Measurements from ENCODE around the gene XYLT1. TPM values are rescaled to one million over a fixed set of nuclear protein-coding genes. Genes with fewer than 3 reads are reported as not detected.

XYLT1 gene
- total RNA-seq, 1 donor from 2014 or later, result 27.3 TPM

DNA sequence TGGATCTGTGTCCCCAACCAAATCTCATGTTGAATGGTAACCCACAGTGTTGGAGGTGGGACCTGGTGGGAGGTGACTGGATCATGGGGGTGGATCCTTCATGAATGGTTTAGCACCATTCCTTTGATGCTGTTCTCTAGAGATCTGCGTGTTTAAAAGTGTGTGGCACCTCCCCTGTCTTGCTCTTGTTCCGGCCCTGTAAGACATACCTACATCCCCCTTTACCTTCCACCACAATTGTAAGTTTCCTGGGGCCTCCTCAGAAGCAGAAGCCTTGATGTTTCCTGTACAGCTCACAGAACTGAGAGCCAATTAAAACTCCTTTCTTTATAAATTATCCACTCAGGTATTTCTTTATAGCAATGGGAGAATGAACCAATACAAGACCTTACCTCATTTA lies 257.7 kb downstream of the XYLT1 start:
- Histone ChIP-seq H3K9me3 (no peaks in the 10 kb centered on the region), H3K36me3 (peaks cover 0 to 5% of the 10 kb centered on the region in 2 donors), H3K27me3 (no peaks in the 10 kb centered on the region), H3K4me1 (no peaks in the 10 kb centered on the region), H3K27ac (no peak overlapping the region), H3K4me3 (no peak overlapping the region)
- TF ChIP-seq POLR2AphosphoS5 (IDR thresholded peaks at IDR 0.05; ENCODE audit: insufficient read depth in 1 of 2, low read depth in 1 of 2), result no peak
- TF ChIP-seq, protein P1, sequence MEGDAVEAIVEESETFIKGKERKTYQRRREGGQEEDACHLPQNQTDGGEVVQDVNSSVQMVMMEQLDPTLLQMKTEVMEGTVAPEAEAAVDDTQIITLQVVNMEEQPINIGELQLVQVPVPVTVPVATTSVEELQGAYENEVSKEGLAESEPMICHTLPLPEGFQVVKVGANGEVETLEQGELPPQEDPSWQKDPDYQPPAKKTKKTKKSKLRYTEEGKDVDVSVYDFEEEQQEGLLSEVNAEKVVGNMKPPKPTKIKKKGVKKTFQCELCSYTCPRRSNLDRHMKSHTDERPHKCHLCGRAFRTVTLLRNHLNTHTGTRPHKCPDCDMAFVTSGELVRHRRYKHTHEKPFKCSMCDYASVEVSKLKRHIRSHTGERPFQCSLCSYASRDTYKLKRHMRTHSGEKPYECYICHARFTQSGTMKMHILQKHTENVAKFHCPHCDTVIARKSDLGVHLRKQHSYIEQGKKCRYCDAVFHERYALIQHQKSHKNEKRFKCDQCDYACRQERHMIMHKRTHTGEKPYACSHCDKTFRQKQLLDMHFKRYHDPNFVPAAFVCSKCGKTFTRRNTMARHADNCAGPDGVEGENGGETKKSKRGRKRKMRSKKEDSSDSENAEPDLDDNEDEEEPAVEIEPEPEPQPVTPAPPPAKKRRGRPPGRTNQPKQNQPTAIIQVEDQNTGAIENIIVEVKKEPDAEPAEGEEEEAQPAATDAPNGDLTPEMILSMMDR (IDR thresholded peaks at IDR 0.05), result no peak
- no peak for TF ChIP-seq POLR2A (IDR thresholded peaks at IDR 0.05)
- intact Hi-C loops (cut with DNase I), result no loop called here
- no peak for DNase-seq (ENCODE audit: extremely low spot score in 2 of 2)

DNA sequence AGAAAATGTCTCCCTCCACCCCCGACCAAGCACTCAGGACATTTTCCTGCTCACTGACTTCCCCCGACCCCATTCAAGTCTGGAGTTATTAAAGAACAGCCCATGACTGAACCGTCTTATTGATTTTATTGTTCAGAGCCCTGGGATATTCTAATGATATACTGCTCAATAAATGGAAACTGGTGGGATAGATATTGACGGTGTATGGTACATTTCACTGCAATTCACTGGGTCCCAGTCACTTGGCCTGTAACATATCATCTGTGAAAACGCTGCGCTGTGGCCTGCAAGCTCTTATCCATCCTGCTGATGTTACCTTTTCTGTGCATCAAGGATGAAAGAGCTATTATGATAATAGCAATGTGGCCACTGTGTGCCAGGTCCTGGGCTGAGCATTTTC lies 258.2 kb downstream of the XYLT1 start:
- Histone ChIP-seq H3K36me3 (peaks cover 0 to 5% of the 10 kb centered on the region in 2 donors), H3K27me3 (no peaks in the 10 kb centered on the region), H3K27ac (no peak overlapping the region), H3K4me3 (no peak overlapping the region), H3K4me1 (no peaks in the 10 kb centered on the region), H3K9me3 (no peaks in the 10 kb centered on the region)
- intact Hi-C loops (cut with DNase I), result no loop called here
- TF ChIP-seq, protein P1 (IDR thresholded peaks at IDR 0.05), result no peak
- TF ChIP-seq POLR2AphosphoS5 (IDR thresholded peaks at IDR 0.05; ENCODE audit: insufficient read depth in 1 of 2, low read depth in 1 of 2), result no peak
- TF ChIP-seq POLR2A (IDR thresholded peaks at IDR 0.05), result no peak
- DNase-seq (ENCODE audit: extremely low spot score in 2 of 2), result no peak

DNA sequence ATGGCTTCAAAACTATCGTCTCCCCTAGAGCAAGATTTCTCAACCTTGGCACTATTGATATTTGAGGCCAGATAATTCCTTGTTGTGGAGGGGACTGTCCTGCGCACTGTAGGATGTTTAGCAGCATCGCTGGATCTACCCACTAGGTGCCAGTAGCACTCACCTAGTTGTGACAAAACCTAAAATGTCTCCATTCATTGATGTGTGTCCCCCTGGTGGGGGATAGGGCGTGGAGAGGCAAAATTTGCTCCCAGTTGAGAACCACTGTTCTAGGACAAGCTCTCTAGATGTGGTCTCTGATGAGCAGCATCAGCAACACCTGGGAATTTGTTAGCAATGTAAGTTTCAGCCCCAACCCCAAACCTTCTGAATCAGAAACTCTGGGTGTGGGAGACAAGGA lies 259.0 kb downstream of the XYLT1 start:
- no peak for DNase-seq (ENCODE audit: extremely low spot score in 2 of 2)
- Histone ChIP-seq H3K9me3 (no peaks in the 10 kb centered on the region), H3K27me3 (no peaks in the 10 kb centered on the region), H3K4me3 (no peak overlapping the region), H3K36me3 (peaks cover 0 to 5% of the 10 kb centered on the region in 2 donors), H3K27ac (no peak overlapping the region), H3K4me1 (no peaks in the 10 kb centered on the region)
- intact Hi-C loops (cut with DNase I), result no loop called here
- no peak for TF ChIP-seq POLR2AphosphoS5 (IDR thresholded peaks at IDR 0.05; ENCODE audit: insufficient read depth in 1 of 2, low read depth in 1 of 2)
- TF ChIP-seq, protein P1 (IDR thresholded peaks at IDR 0.05), result peak in 1 of 3 experiments; percentile 20

DNA sequence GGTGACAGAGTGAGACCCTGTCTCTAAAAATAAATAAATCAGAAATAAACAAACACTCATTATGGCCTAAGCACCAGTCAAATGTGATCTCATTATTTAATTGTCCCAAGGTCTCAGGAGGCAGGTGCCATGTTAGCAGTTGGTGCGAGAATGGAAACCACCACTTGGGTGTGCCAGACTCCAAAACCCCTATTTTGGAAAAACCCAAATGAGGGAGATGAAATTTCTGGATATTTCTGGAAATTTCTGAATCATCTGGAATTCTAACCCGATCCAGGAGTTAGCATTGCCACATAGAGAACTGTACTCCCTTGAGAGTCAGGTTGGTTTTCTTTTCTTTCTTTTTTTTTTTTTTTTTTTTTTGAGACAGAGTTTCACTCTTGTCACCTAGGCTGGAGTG lies 264.0 kb downstream of the XYLT1 start:
- intact Hi-C loops (cut with DNase I), result no loop called here
- H3K27ac ChIP-seq, result no peak overlapping the region
- DNase-seq (ENCODE audit: extremely low spot score in 2 of 2), result no peak
- H3K36me3 ChIP-seq, result no peaks in the 10 kb centered on the region
- TF ChIP-seq POLR2A (IDR thresholded peaks at IDR 0.05) (no peak), POLR2AphosphoS5 (IDR thresholded peaks at IDR 0.05; ENCODE audit: insufficient read depth in 1 of 2, low read depth in 1 of 2) (no peak)
- TF ChIP-seq, protein P1 (IDR thresholded peaks at IDR 0.05), result no peak
- H3K4me3 ChIP-seq, result no peak overlapping the region
- H3K9me3 ChIP-seq, result no peaks in the 10 kb centered on the region
- H3K4me1 ChIP-seq, result peaks cover 12% of the 10 kb centered on the region
- H3K27me3 ChIP-seq, result no peaks in the 10 kb centered on the region

DNA sequence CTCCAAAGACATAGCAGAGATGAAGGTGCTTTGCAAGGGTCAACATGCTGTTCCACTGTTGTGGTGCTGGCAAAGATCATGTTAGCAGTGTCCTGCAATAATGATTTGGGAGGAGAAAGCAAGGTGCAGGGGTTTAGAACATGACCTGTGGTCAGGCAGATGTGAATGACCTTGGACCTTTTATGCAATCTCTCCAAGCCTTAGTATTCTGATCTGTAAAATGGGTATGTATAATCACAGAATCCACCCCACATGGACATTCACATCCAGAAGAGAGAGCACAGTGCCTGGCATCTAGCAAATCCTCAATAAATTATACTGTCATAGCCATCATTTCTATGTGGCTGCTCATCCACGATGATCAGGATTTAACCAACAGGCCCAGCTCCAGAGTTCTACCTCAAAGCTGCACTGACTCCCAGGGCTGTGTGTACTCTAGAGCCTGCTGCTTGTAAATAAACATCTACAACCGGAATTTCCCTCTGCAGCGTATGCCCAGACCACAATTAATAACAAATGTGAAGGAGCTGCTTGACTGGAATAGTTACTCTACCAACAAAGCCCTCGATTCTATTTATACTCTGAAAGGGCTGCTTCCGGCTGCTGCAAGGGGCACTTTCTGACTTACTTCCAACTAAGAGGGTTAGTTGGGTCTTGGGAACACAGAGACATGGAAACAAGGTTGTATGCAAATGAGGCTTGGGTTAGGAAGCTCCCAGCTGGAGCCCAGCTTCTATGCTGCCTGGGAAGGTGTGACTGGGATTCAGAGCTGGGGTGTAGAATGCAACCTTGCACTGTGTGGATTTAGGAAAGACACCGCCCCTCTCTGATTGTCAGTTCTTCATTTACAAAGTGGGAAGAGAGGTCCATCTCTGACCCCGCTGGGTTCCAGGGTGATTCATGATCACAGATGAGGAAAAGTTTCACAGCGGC lies 265.2 kb downstream of the XYLT1 start:
- Histone ChIP-seq H3K9me3 (no peaks in the 10 kb centered on the region), H3K4me3 (no peak overlapping the region), H3K27ac (no peak overlapping the region), H3K27me3 (no peaks in the 10 kb centered on the region), H3K4me1 (peaks cover 12% of the 10 kb centered on the region), H3K36me3 (no peaks in the 10 kb centered on the region)
- DNase-seq (ENCODE audit: extremely low spot score in 2 of 2), result no peak
- TF ChIP-seq POLR2A (IDR thresholded peaks at IDR 0.05), result no peak
- TF ChIP-seq, protein P1 (IDR thresholded peaks at IDR 0.05), result no peak
- TF ChIP-seq POLR2AphosphoS5 (IDR thresholded peaks at IDR 0.05; ENCODE audit: insufficient read depth in 1 of 2, low read depth in 1 of 2), result no peak
- intact Hi-C loops (cut with DNase I), result no loop called here

Data from vagina (tissue), 2 donors.